NB4 (cell line): ENCODE measurements around the gene GPATCH3.

Experiments
- CTCF ChIP-seq: IDR thresholded peaks from one replicate; pipeline ENCODE4 v1.5.1; 2012; ENCODE audit warnings: low read depth, low read length
- POLR2A ChIP-seq: IDR thresholded peaks from 2 replicates; pipeline ENCODE4 v1.6.1; 2011; ENCODE audit warnings: mild to moderate bottlenecking; ENCODE audit not compliant: insufficient read length; ENCODE audit errors: extremely low read depth

GRCh38 chr1:26852701-26853100 is 47.6 kb downstream of the GPATCH3 start:
- TF ChIP-seq CTCF (no peak), POLR2A (no peak)
